LNCAP (cell line): ENCODE measurements around the gene OR2C3.

ENCODE experiments used
- CTCF ChIP-seq: fragments of 450-650 bp; IDR thresholded peaks from 2 replicates; pipeline ENCODE4 v1.5.1; 2017; ENCODE audit warnings: mild to moderate bottlenecking

Gene OR2C3

GRCh38 chr1:247536340-247536739, at the start of gene OR2C3:
OR2C3 (minus strand) TSS chr1:247536440; CDS start chr1:247532511, 3,929 bp downstream.
- no peak for TF ChIP-seq CTCF

GRCh38 chr1:247578946-247579460, 42.8 kb upstream of the OR2C3 start:
- no peak for TF ChIP-seq CTCF

GRCh38 chr1:247576514-247576913, 40.3 kb upstream of the OR2C3 start:
- peak; percentile 66 for TF ChIP-seq CTCF

- no peak for TF ChIP-seq CTCF
Observed at GRCh38 chr1:247574664-247575063, 38.4 kb upstream of the OR2C3 start.

GRCh38 chr1:247574236-247574635, 38.0 kb upstream of the OR2C3 start:
- TF ChIP-seq CTCF = no peak

GRCh38 chr1:247562198-247562597, 26.0 kb upstream of the OR2C3 start:
- no peak for TF ChIP-seq CTCF

GRCh38 chr1:247561711-247562110, 25.5 kb upstream of the OR2C3 start:
- no peak for TF ChIP-seq CTCF

- TF ChIP-seq CTCF = no peak
Observed at GRCh38 chr1:247557926-247558674, 21.9 kb upstream of the OR2C3 start.
